Neural progenitor cell (in vitro differentiated cells): Measurements from ENCODE around the gene HECTD2. TPM values are rescaled to one million over a fixed set of nuclear protein-coding genes. Genes with fewer than 3 reads are reported as not detected.

Experiments
- DNase-seq: peaks from one replicate; pipeline ENCODE4 v3.0.0-alpha.2; 2016; ENCODE audit warnings: low spot score
- H2AFZ ChIP-seq: fragments of 200-600 bp; sonication (generic); replicated peaks from 2 replicates; pipeline ENCODE4 v1.6.1; 2016; ENCODE audit warnings: antibody characterized with exemption
- H3F3A ChIP-seq: fragments of 200-600 bp; sonication (generic); 2 replicates; pipeline ENCODE4 v1.6.1; 2016; ENCODE audit warnings: antibody characterized with exemption, low read depth
- H3K27ac ChIP-seq: fragments of 200-600 bp; sonication (generic); 2 replicates; pipeline ENCODE4 v1.5.1; 2016; ENCODE audit warnings: mild to moderate bottlenecking
- H3K27me3 ChIP-seq: fragments of 200-600 bp; sonication (generic); 2 replicates; pipeline ENCODE4 v1.6.1; 2016; ENCODE audit warnings: mild to moderate bottlenecking, moderate library complexity
- H3K36me3 ChIP-seq: fragments of 200-600 bp; sonication (generic); 2 replicates; pipeline ENCODE4 v1.5.1; 2016
- H3K4me1 ChIP-seq: fragments of 200-600 bp; sonication (generic); 2 replicates; pipeline ENCODE4 v1.6.1; 2016; ENCODE audit warnings: mixed run types
- H3K4me2 ChIP-seq: fragments of 200-600 bp; sonication (generic); 2 replicates; pipeline ENCODE4 v1.6.1; 2016
- H3K4me3 ChIP-seq: fragments of 200-600 bp; sonication (generic); 2 replicates; pipeline ENCODE4 v1.5.1; 2016
- H3K79me2 ChIP-seq: fragments of 200-600 bp; sonication (generic); 2 replicates; pipeline ENCODE4 v1.6.1; 2016; ENCODE audit warnings: low read depth
- H3K9ac ChIP-seq: fragments of 200-600 bp; sonication (generic); 2 replicates; pipeline ENCODE4 v1.6.1; 2016
- H3K9me3 ChIP-seq: fragments of 200-600 bp; sonication (generic); 2 replicates; pipeline ENCODE4 v1.5.1; 2016; ENCODE audit warnings: low read depth
- H4K20me1 ChIP-seq: fragments of 200-600 bp; sonication (generic); 2 replicates; pipeline ENCODE4 v1.6.1; 2016; ENCODE audit warnings: low read depth
- H3K27ac Mint-ChIP-seq: 3 replicates; pipeline ENCODE4 v1.8.0; 2021; ENCODE audit warnings: mixed read lengths
- H3K27me3 Mint-ChIP-seq: 2 replicates; pipeline ENCODE4 v1.8.0; 2022; ENCODE audit warnings: low read depth, mild to moderate bottlenecking, inconsistent platforms, moderate library complexity, mixed read lengths; ENCODE audit not compliant: insufficient read depth
- H3K36me3 Mint-ChIP-seq: 3 replicates; pipeline ENCODE4 v1.8.0; 2021; ENCODE audit warnings: mixed read lengths
- H3K4me1 Mint-ChIP-seq: 3 replicates; pipeline ENCODE4 v1.8.0; 2021; ENCODE audit warnings: mixed read lengths
- H3K4me3 Mint-ChIP-seq: 3 replicates; pipeline ENCODE4 v1.8.0; 2021; ENCODE audit warnings: mild to moderate bottlenecking, moderate library complexity, mixed read lengths
- H3K9me3 Mint-ChIP-seq: 3 replicates; pipeline ENCODE4 v1.8.0; 2020; ENCODE audit warnings: mixed read lengths
- EZH2 ChIP-seq: fragments of 200-600 bp; sonication (generic); IDR thresholded peaks from 2 replicates; pipeline ENCODE4 v1.6.1; 2017; ENCODE audit warnings: antibody characterized with exemption, mild to moderate bottlenecking, moderate library complexity
- EZH2phosphoT487 ChIP-seq: fragments of 200-600 bp; sonication (generic); IDR thresholded peaks from 2 replicates; pipeline ENCODE4 v1.6.1; 2017; ENCODE audit warnings: antibody characterized with exemption
- total RNA-seq: library from RNA; depleted of rRNA; stranded (reverse); fragments of >200 nt; gene quantifications from 2 replicates; pipeline ENCODE4 v1.2.3, GENCODE V29; 2015; ENCODE audit warnings: low replicate concordance
- TF ChIP-seq, protein P1 (sequence below): fragments of 200-600 bp; sonication (generic); IDR thresholded peaks from 2 replicates; pipeline ENCODE4 v1.5.1; 2017; ENCODE audit warnings: antibody characterized with exemption, mild to moderate bottlenecking

HECTD2 gene
- total RNA-seq, 1 donor from 2014 or later: 51.5 TPM

DNA sequence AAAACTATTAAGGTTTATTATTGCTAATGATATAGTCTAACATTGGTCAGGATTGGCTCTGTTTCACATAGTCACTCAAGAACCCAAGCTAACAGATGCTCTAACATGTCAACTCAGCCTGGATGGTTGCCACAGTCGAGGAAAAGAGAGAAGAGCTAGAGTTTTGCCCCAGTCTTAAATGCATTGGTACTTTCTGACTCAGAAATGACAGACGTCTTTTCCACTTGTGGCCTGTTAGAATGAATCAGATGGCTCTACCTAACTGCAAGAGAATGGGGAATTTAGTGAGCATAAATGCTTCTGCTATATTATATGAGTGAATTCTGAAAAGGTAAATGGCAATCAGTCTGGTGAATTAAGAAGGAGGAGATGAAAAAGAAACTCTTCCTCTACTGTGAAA is 13.9 kb downstream of the HECTD2 start:
- no peak overlapping the region for H2AFZ ChIP-seq
- H3K4me1 Mint-ChIP-seq: peaks cover 4% of the 10 kb centered on the region
- TF ChIP-seq EZH2 (no peak), EZH2phosphoT487 (no peak)
- TF ChIP-seq, protein P1, sequence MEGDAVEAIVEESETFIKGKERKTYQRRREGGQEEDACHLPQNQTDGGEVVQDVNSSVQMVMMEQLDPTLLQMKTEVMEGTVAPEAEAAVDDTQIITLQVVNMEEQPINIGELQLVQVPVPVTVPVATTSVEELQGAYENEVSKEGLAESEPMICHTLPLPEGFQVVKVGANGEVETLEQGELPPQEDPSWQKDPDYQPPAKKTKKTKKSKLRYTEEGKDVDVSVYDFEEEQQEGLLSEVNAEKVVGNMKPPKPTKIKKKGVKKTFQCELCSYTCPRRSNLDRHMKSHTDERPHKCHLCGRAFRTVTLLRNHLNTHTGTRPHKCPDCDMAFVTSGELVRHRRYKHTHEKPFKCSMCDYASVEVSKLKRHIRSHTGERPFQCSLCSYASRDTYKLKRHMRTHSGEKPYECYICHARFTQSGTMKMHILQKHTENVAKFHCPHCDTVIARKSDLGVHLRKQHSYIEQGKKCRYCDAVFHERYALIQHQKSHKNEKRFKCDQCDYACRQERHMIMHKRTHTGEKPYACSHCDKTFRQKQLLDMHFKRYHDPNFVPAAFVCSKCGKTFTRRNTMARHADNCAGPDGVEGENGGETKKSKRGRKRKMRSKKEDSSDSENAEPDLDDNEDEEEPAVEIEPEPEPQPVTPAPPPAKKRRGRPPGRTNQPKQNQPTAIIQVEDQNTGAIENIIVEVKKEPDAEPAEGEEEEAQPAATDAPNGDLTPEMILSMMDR: no peak
- no peaks in the 10 kb centered on the region for H3F3A ChIP-seq
- no peaks in the 10 kb centered on the region for H3K27me3 Mint-ChIP-seq
- peaks cover 11% of the 10 kb centered on the region for H3K9me3 Mint-ChIP-seq
- H3K27me3 ChIP-seq: no peaks in the 10 kb centered on the region
- H3K27ac Mint-ChIP-seq: no peak overlapping the region
- no peak overlapping the region for H3K4me3 Mint-ChIP-seq
- no peak overlapping the region for H3K4me3 ChIP-seq
- no peaks in the 10 kb centered on the region for H3K36me3 ChIP-seq
- H3K36me3 Mint-ChIP-seq: peaks cover 24% of the 10 kb centered on the region
- H4K20me1 ChIP-seq: peaks cover 8% of the 10 kb centered on the region
- H3K9me3 ChIP-seq: no peaks in the 10 kb centered on the region
- no peak overlapping the region for H3K4me2 ChIP-seq
- no peak for DNase-seq
- H3K9ac ChIP-seq: no peak overlapping the region
- no peak overlapping the region for H3K27ac ChIP-seq
- H3K4me1 ChIP-seq: no peaks in the 10 kb centered on the region
- peaks cover 59% of the 10 kb centered on the region for H3K79me2 ChIP-seq

DNA sequence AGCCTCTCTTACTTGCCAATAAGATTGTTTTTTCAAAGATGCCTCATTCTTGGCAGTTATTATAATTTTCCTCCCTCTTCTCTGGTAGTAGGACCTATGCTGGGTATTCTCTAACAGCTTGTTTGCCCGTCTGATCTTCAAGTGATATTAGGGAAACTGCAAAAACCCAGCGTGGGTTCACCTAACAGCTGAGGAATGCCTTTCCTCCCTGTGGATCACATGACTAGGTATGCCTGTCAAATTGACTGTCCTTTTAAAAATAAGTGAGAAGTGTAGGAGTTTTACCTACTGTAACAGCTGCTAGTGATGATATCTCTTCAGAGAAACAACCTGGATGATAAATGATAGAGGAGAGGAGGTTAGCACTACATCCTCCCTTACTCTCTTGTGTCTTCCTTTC is 22.0 kb downstream of the HECTD2 start:
- no peaks in the 10 kb centered on the region for H3K27me3 Mint-ChIP-seq
- no peak for TF ChIP-seq EZH2
- TF ChIP-seq, protein P1: no peak
- no peak for TF ChIP-seq EZH2phosphoT487
- H4K20me1 ChIP-seq: no peaks in the 10 kb centered on the region

DNA sequence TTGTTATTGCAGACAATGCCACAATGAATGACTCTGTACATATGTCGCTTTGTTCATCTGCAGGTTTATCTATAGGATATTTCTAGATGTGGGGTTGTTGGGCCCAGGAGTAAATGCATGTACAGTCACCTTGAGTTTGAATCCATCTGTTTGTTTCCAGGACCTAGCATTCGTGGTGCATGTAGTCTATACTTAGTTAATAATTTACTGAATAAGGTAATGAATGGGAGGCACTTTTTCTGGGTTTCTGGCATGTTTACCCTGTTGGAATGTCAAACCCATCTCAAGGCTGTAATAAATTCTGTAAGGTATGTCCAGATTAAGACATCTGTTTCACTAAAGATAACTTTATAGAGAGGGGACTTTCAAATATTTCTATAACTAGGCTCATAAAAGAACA is 23.5 kb downstream of the HECTD2 start:
- H3K9ac ChIP-seq: no peak overlapping the region
- H3K4me3 Mint-ChIP-seq: no peak overlapping the region

More for the DNA sequence above, 22.0 kb downstream of the HECTD2 start:
- Histone ChIP-seq H3K27me3 (no peaks in the 10 kb centered on the region), H3K79me2 (peaks cover 1% of the 10 kb centered on the region), H3K4me1 (no peaks in the 10 kb centered on the region), H3K4me3 (no peak overlapping the region), H3K9me3 (no peaks in the 10 kb centered on the region), H3K9ac (no peak overlapping the region), H3K4me2 (no peak overlapping the region), H2AFZ (no peak overlapping the region), H3K27ac (no peak overlapping the region), H3K36me3 (no peaks in the 10 kb centered on the region), H3F3A (no peaks in the 10 kb centered on the region)
- Mint-ChIP-seq H3K4me1 (no peaks in the 10 kb centered on the region), H3K4me3 (no peak overlapping the region), H3K27ac (no peak overlapping the region), H3K36me3 (peaks cover 55% of the 10 kb centered on the region), H3K9me3 (peaks cover 8% of the 10 kb centered on the region)
- no peak for DNase-seq

More for the DNA sequence above, 23.5 kb downstream of the HECTD2 start:
- Mint-ChIP-seq H3K4me1 (no peaks in the 10 kb centered on the region), H3K27ac (no peak overlapping the region), H3K36me3 (peaks cover 64% of the 10 kb centered on the region), H3K9me3 (peaks cover 20% of the 10 kb centered on the region), H3K27me3 (no peaks in the 10 kb centered on the region)
- Histone ChIP-seq H3K36me3 (no peaks in the 10 kb centered on the region), H3K4me3 (no peak overlapping the region), H3K27ac (no peak overlapping the region), H3K27me3 (no peaks in the 10 kb centered on the region), H2AFZ (no peak overlapping the region), H3K4me2 (no peak overlapping the region), H3K4me1 (no peaks in the 10 kb centered on the region), H4K20me1 (no peaks in the 10 kb centered on the region), H3K79me2 (peaks cover 16% of the 10 kb centered on the region), H3F3A (no peaks in the 10 kb centered on the region), H3K9me3 (no peaks in the 10 kb centered on the region)
- no peak for DNase-seq
- TF ChIP-seq EZH2phosphoT487: no peak
- no peak for TF ChIP-seq EZH2
- TF ChIP-seq, protein P1: no peak
